ENCODE results near the gene ZNF862. TPM values are rescaled to one million over a fixed set of nuclear protein-coding genes. Genes with fewer than 3 reads are reported as not detected.

ZNF862 gene
- total and polyA plus RNA-seq, 10 of the 15 experiments (the other 5 are each of a cell fraction or from before 2014, with no cell fraction given) = 0.49 to 7.7 (median 3.5) TPM

DNA sequence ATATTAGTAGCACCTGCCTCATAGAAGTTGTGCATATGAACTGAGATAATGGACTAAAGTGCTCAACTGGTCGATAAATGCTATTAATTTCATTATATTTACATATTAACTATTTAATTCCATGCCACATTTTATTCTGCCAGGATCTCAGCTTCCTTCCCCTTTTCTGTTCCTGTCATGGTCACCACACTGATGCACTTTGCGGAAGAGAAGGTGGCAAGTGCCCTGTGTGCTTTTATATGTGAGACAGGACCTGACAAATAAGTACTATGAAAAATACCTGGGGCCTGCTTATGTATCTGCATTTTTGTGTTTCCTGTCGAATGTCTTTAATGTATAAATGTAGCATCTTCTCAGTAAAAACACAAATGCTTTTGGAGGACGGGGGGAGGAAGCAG, 47.8 kb downstream of the ZNF862 start:
- BruUV-seq (replicated peaks) = no TSS peak
- H3K9me3 ChIP-seq (replicated peaks; ENCODE audit: control insufficient read depth, insufficient read depth, low read length) = no peaks in the 10 kb centered on the region
- no peaks in the 10 kb centered on the region for H3K27me3 ChIP-seq (replicated peaks in 1 of 2; ENCODE audit: control insufficient read depth in 2 of 2, insufficient read depth in 2 of 2, low read length in 1 of 2)
- RAD21 ChIA-PET (ENCODE audit: unreplicated experiment) = no interaction called here
- H3K27ac ChIP-seq (ENCODE audit: control insufficient read depth, insufficient read depth) = no peak overlapping the region
- SMC1A ChIA-PET (ENCODE audit: uncharacterized antibody, unreplicated experiment) = interaction anchor here (1.3 kb wide), 1 partner anchor 46 kb away, joined by 3 read pairs; no protein-coding TSS in a partner anchor
- H3K79me2 ChIP-seq (ENCODE audit: control insufficient read depth, insufficient read depth, low read length) = no peaks in the 10 kb centered on the region
- no peaks in the 10 kb centered on the region for H3K36me3 ChIP-seq (ENCODE audit: control insufficient read depth in 2 of 2, insufficient read depth in 2 of 2, low read length in 1 of 2)
- in situ Hi-C loops (cut with MboI) = no loop called here
- H3K4me1 ChIP-seq (ENCODE audit: control insufficient read depth, insufficient read depth, low read length) = no peaks in the 10 kb centered on the region
- ATAC-seq = no peak
- H2AFZ ChIP-seq (ENCODE audit: control insufficient read depth, low read depth, low read length) = no peak overlapping the region
- no peak overlapping the region for H3K4me2 ChIP-seq (ENCODE audit: control insufficient read depth, insufficient read depth)
- POLR2A ChIA-PET = no interaction called here
- 49% methylated on average over 4 of the region's 4 CpGs for WGBS (ENCODE audit: insufficient coverage, insufficient replicate concordance, low lambda C conversion rate, missing lambda C conversion rate)
- CTCF ChIA-PET = no interaction called here
- no peak for FAIRE-seq
- H3K4me3 ChIP-seq = no peak overlapping the region
- H3K9ac ChIP-seq (ENCODE audit: control insufficient read depth, insufficient read depth, low read length) = no peak overlapping the region
- H4K20me1 ChIP-seq (ENCODE audit: control insufficient read depth, insufficient read depth) = no peaks in the 10 kb centered on the region
- DNase-seq (ENCODE audit: low read depth, low spot score) = no peak
- intact Hi-C loops (cut with micrococcal nuclease; ENCODE audit: unreplicated experiment) = no loop called here
- TF ChIP-seq PAX5 (IDR thresholded peaks at IDR 0.05; ENCODE audit: borderline replicate concordance, low read depth, low read length) (no peak), HDAC2 (IDR thresholded peaks at IDR 0.05) (no peak), STAT1 (conservative IDR thresholded peaks at IDR 0.05) (no peak), GATAD2B (conservative IDR thresholded peaks at IDR 0.05; ENCODE audit: low read depth) (no peak), CBFB (IDR thresholded peaks at IDR 0.05; ENCODE audit: low read depth) (no peak), CEBPB (IDR thresholded peaks at IDR 0.05; ENCODE audit: borderline replicate concordance in 1 of 2, low read depth in 2 of 2, low read length in 2 of 2) (no peak), WRNIP1 (IDR thresholded peaks at IDR 0.05; ENCODE audit: borderline replicate concordance, low read depth, low read length) (no peak), BRCA1 (IDR thresholded peaks at IDR 0.05; ENCODE audit: low read depth, low read length) (no peak), MTA2 (IDR thresholded peaks at IDR 0.05; ENCODE audit: low read depth) (no peak), LARP7 (IDR thresholded peaks at IDR 0.05) (no peak)
- TF ChIP-seq, protein P1, sequence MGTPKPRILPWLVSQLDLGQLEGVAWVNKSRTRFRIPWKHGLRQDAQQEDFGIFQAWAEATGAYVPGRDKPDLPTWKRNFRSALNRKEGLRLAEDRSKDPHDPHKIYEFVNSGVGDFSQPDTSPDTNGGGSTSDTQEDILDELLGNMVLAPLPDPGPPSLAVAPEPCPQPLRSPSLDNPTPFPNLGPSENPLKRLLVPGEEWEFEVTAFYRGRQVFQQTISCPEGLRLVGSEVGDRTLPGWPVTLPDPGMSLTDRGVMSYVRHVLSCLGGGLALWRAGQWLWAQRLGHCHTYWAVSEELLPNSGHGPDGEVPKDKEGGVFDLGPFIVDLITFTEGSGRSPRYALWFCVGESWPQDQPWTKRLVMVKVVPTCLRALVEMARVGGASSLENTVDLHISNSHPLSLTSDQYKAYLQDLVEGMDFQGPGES (IDR thresholded peaks at IDR 0.05) = no peak
- TF ChIP-seq, protein P2, sequence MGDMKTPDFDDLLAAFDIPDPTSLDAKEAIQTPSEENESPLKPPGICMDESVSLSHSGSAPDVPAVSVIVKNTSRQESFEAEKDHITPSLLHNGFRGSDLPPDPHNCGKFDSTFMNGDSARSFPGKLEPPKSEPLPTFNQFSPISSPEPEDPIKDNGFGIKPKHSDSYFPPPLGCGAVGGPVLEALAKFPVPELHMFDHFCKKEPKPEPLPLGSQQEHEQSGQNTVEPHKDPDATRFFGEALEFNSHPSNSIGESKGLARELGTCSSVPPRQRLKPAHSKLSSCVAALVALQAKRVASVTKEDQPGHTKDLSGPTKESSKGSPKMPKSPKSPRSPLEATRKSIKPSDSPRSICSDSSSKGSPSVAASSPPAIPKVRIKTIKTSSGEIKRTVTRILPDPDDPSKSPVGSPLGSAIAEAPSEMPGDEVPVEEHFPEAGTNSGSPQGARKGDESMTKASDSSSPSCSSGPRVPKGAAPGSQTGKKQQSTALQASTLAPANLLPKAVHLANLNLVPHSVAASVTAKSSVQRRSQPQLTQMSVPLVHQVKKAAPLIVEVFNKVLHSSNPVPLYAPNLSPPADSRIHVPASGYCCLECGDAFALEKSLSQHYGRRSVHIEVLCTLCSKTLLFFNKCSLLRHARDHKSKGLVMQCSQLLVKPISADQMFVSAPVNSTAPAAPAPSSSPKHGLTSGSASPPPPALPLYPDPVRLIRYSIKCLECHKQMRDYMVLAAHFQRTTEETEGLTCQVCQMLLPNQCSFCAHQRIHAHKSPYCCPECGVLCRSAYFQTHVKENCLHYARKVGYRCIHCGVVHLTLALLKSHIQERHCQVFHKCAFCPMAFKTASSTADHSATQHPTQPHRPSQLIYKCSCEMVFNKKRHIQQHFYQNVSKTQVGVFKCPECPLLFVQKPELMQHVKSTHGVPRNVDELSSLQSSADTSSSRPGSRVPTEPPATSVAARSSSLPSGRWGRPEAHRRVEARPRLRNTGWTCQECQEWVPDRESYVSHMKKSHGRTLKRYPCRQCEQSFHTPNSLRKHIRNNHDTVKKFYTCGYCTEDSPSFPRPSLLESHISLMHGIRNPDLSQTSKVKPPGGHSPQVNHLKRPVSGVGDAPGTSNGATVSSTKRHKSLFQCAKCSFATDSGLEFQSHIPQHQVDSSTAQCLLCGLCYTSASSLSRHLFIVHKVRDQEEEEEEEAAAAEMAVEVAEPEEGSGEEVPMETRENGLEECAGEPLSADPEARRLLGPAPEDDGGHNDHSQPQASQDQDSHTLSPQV (IDR thresholded peaks at IDR 0.05) = no peak
- TF ChIP-seq, protein P3, sequence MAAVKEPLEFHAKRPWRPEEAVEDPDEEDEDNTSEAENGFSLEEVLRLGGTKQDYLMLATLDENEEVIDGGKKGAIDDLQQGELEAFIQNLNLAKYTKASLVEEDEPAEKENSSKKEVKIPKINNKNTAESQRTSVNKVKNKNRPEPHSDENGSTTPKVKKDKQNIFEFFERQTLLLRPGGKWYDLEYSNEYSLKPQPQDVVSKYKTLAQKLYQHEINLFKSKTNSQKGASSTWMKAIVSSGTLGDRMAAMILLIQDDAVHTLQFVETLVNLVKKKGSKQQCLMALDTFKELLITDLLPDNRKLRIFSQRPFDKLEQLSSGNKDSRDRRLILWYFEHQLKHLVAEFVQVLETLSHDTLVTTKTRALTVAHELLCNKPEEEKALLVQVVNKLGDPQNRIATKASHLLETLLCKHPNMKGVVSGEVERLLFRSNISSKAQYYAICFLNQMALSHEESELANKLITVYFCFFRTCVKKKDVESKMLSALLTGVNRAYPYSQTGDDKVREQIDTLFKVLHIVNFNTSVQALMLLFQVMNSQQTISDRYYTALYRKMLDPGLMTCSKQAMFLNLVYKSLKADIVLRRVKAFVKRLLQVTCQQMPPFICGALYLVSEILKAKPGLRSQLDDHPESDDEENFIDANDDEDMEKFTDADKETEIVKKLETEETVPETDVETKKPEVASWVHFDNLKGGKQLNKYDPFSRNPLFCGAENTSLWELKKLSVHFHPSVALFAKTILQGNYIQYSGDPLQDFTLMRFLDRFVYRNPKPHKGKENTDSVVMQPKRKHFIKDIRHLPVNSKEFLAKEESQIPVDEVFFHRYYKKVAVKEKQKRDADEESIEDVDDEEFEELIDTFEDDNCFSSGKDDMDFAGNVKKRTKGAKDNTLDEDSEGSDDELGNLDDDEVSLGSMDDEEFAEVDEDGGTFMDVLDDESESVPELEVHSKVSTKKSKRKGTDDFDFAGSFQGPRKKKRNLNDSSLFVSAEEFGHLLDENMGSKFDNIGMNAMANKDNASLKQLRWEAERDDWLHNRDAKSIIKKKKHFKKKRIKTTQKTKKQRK (IDR thresholded peaks at IDR 0.05; ENCODE audit: low read depth, low read length) = no peak
- TF ChIP-seq, protein P4, sequence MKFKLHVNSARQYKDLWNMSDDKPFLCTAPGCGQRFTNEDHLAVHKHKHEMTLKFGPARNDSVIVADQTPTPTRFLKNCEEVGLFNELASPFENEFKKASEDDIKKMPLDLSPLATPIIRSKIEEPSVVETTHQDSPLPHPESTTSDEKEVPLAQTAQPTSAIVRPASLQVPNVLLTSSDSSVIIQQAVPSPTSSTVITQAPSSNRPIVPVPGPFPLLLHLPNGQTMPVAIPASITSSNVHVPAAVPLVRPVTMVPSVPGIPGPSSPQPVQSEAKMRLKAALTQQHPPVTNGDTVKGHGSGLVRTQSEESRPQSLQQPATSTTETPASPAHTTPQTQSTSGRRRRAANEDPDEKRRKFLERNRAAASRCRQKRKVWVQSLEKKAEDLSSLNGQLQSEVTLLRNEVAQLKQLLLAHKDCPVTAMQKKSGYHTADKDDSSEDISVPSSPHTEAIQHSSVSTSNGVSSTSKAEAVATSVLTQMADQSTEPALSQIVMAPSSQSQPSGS (IDR thresholded peaks at IDR 0.05; ENCODE audit: low read length) = no peak
- TF ChIP-seq, protein P5, sequence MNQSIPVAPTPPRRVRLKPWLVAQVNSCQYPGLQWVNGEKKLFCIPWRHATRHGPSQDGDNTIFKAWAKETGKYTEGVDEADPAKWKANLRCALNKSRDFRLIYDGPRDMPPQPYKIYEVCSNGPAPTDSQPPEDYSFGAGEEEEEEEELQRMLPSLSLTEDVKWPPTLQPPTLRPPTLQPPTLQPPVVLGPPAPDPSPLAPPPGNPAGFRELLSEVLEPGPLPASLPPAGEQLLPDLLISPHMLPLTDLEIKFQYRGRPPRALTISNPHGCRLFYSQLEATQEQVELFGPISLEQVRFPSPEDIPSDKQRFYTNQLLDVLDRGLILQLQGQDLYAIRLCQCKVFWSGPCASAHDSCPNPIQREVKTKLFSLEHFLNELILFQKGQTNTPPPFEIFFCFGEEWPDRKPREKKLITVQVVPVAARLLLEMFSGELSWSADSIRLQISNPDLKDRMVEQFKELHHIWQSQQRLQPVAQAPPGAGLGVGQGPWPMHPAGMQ (IDR thresholded peaks at IDR 0.05; ENCODE audit: borderline replicate concordance) = no peak

Data from GM12878 (cell line).